ENCODE measurements around the gene PLEKHA5. TPM values are rescaled to one million over a fixed set of nuclear protein-coding genes. Genes with fewer than 3 reads are reported as not detected.

The PLEKHA5 gene
- total and polyA plus RNA-seq, 11 donors = 18.1 to 72.2 (median 58.2) TPM

- TF ChIP-seq, protein P1, sequence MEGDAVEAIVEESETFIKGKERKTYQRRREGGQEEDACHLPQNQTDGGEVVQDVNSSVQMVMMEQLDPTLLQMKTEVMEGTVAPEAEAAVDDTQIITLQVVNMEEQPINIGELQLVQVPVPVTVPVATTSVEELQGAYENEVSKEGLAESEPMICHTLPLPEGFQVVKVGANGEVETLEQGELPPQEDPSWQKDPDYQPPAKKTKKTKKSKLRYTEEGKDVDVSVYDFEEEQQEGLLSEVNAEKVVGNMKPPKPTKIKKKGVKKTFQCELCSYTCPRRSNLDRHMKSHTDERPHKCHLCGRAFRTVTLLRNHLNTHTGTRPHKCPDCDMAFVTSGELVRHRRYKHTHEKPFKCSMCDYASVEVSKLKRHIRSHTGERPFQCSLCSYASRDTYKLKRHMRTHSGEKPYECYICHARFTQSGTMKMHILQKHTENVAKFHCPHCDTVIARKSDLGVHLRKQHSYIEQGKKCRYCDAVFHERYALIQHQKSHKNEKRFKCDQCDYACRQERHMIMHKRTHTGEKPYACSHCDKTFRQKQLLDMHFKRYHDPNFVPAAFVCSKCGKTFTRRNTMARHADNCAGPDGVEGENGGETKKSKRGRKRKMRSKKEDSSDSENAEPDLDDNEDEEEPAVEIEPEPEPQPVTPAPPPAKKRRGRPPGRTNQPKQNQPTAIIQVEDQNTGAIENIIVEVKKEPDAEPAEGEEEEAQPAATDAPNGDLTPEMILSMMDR (IDR thresholded peaks at IDR 0.05) = no peak
- TF ChIP-seq POLR2A (IDR thresholded peaks at IDR 0.05) = no peak
- Histone ChIP-seq H3K4me1 (peaks cover 0 to 5% (median 0%) of the 10 kb centered on the region in 12 donors), H3K27ac (no peak overlapping the region), H3K27me3 (no peaks in the 10 kb centered on the region), H3K36me3 (peaks cover 0 to 65% (median 25%) of the 10 kb centered on the region in 9 donors), H3K4me3 (no peak overlapping the region), H3K9me3 (no peaks in the 10 kb centered on the region)
- DNase-seq (no peak), ATAC-seq (peak in 1 of 4 donors; percentile 33)
- 26 to 40% (median 27%) methylated on average over 1 of the region's 1 CpG for WGBS, 4 donors
- intact Hi-C loops (cut with DNase I) = loop anchor here in 8 of 10 donors (5.0 to 10.0 kb wide), 8 partner anchors 63 to 860 kb away; no protein-coding TSS in a partner anchor
These were observed 157.8 kb downstream of the PLEKHA5 start for GRCh38 chr12:19287302-19287701.

- H3K27me3 ChIP-seq = no peaks in the 10 kb centered on the region
- TF ChIP-seq, protein P1 (IDR thresholded peaks at IDR 0.05) = no peak
- TF ChIP-seq POLR2A (IDR thresholded peaks at IDR 0.05) = no peak
- ATAC-seq = no peak
- no peak overlapping the region for H3K27ac ChIP-seq
- WGBS, 4 donors = 90 to 93% (median 92%) methylated on average over 4 of the region's 4 CpGs
- intact Hi-C loops (cut with DNase I) = loop anchor here in 8 of 10 donors (5.0 to 10.0 kb wide), 8 partner anchors 63 to 861 kb away; no protein-coding TSS in a partner anchor
- H3K36me3 ChIP-seq = peaks cover 0 to 62% (median 27%) of the 10 kb centered on the region in 9 donors
- peaks cover 0 to 5% (median 0%) of the 10 kb centered on the region in 12 donors for H3K4me1 ChIP-seq
- H3K4me3 ChIP-seq = no peak overlapping the region
- H3K9me3 ChIP-seq = no peaks in the 10 kb centered on the region
- DNase-seq = no peak
These were observed 158.6 kb downstream of the PLEKHA5 start for GRCh38 chr12:19288161-19288560.

DNA sequence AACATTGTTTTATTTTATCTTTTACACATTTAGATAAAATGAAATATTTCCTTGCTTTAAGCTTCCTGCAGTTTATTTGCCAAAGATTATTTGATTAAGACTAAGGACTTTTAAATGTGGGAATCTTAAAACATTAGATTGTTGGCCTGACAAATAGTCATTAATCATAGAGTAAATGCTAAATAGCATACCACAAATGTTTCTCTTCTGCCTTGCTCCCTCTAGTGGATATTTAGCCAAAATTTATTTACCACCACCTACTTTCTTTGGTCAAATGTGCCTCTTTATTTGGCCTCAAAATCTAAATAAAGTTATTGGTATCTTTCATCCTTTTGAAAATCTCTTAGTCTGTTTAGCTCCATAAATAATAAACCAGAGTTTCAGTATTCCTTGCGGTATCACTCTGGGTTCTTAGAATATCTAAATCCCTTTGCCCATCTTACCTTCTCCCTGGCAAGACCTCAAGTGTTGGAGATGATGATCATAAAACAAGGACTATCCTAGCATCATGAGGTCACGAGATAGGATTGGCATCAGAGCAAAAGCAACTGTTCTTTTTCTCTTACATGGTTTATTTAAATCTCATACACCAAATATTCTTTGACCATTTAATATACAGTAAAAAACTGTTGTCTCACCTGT, 159.2 kb downstream of the PLEKHA5 start:
- TF ChIP-seq, protein P1 (IDR thresholded peaks at IDR 0.05) = peak; percentile 48 to 73 (median 67)
- no peak for TF ChIP-seq POLR2A (IDR thresholded peaks at IDR 0.05)
- peaks cover 0 to 61% (median 22%) of the 10 kb centered on the region in 9 donors for H3K36me3 ChIP-seq
- H3K4me1 ChIP-seq = peaks cover 0 to 5% (median 0%) of the 10 kb centered on the region in 12 donors
- no peak overlapping the region for H3K4me3 ChIP-seq
- DNase-seq (no peak), ATAC-seq (peak in 1 of 4 donors; percentile 56)
- WGBS, 4 donors = 58 to 72% (median 63%) methylated on average over 2 of the region's 2 CpGs
- intact Hi-C loops (cut with DNase I) = loop anchor here in 8 of 10 donors (5.0 to 10.0 kb wide), 8 partner anchors 64 to 861 kb away; no protein-coding TSS in a partner anchor
- H3K27me3 ChIP-seq = no peaks in the 10 kb centered on the region
- H3K27ac ChIP-seq = no peak overlapping the region
- H3K9me3 ChIP-seq = no peaks in the 10 kb centered on the region

- TF ChIP-seq POLR2A (IDR thresholded peaks at IDR 0.05) = no peak
- TF ChIP-seq, protein P1 (IDR thresholded peaks at IDR 0.05) = no peak
- Histone ChIP-seq H3K4me3 (no peak overlapping the region), H3K27me3 (no peaks in the 10 kb centered on the region), H3K4me1 (no peaks in the 10 kb centered on the region), H3K27ac (no peak overlapping the region), H3K36me3 (peaks cover 0 to 41% (median 8%) of the 10 kb centered on the region in 9 donors), H3K9me3 (no peaks in the 10 kb centered on the region)
- ATAC-seq (no peak), DNase-seq (no peak)
- intact Hi-C loops (cut with DNase I) = loop anchor here in 1 of 10 donors (10.0 kb wide), 1 partner anchor 864 kb away; no protein-coding TSS in a partner anchor
- 89 to 97% (median 96%) methylated on average over 7 of the region's 7 CpGs for WGBS, 4 donors
These were observed 169.5 kb downstream of the PLEKHA5 start for GRCh38 chr12:19298836-19299605.

All from heart left ventricle (tissue), 16 donors.